Measurements from ENCODE around the gene PRSS21. TPM values are rescaled to one million over a fixed set of nuclear protein-coding genes. Genes with fewer than 3 reads are reported as not detected.

PRSS21 gene
- total RNA-seq, 3 donors from 2014 or later = 2.9 to 4.9 TPM; not detected in 1

DNA sequence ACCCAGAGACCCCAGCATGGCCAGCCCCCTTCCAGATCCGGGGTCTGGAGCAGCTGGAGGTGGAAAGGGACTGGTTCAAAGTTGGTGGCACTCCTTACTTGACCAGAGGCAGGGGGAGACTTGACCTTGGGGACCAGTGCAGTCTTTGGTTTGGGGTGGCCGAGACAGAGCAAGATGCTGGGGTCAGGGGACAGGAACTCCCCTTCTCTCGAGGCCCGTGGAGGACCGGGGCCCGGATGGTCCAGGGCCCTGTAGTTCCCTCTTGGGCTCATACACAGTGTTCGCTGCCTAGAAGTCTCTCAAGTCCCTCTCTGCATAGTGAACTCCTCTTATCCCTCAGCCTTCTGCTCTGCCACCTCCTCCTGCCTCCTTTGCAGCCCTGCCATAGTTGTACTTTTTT lies 29.1 kb upstream of the PRSS21 start:
- Histone ChIP-seq H3K4me3 (no peak overlapping the region), H3K4me1 (peaks cover 0 to 6% of the 10 kb centered on the region in 2 donors), H3K27ac (no peak overlapping the region), H3K9me3 (no peaks in the 10 kb centered on the region), H3K27me3 (peaks cover 2 to 40% of the 10 kb centered on the region in 2 donors), H3K36me3 (no peaks in the 10 kb centered on the region)
- TF ChIP-seq POLR2AphosphoS5 (IDR thresholded peaks at IDR 0.05) (no peak), POLR2A (IDR thresholded peaks at IDR 0.05) (no peak), CTCF (IDR thresholded peaks at IDR 0.05) (no peak)
- DNase-seq (ENCODE audit: low spot score in 2 of 2) = no peak
- intact Hi-C loops (cut with DNase I; ENCODE audit: low total_unique reads) = loop anchor here (1.0 kb wide), 1 partner anchor 10 kb away; no protein-coding TSS in a partner anchor

DNA sequence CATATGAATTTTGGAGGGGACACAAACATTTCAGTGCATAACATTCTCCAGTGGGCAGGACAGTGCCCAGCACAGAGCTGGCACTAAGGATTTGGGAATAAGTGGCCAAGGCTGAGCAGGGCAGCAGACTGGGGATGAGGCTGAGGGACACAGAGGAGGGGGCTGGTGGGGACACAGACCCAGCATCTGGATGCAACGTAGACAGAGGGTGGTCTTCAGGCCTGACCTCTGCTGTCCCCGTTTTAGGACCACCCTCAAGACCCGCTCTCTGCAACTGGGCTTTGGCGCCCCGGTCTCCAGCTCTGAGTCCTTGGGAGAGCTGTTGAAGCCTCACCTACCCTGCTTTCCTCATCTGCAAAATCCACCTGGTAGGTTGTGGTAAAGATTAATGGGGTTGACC lies 26.4 kb upstream of the PRSS21 start:
- H3K4me3 ChIP-seq = no peak overlapping the region
- H3K4me1 ChIP-seq = no peaks in the 10 kb centered on the region
- no peak overlapping the region for H3K27ac ChIP-seq
- peaks cover 1 to 34% of the 10 kb centered on the region in 2 donors for H3K27me3 ChIP-seq
- no peak for DNase-seq (ENCODE audit: low spot score in 2 of 2)
- intact Hi-C loops (cut with DNase I; ENCODE audit: low total_unique reads) = no loop called here
- no peaks in the 10 kb centered on the region for H3K9me3 ChIP-seq
- TF ChIP-seq CTCF (IDR thresholded peaks at IDR 0.05) (no peak), POLR2AphosphoS5 (IDR thresholded peaks at IDR 0.05) (no peak), POLR2A (IDR thresholded peaks at IDR 0.05) (no peak)
- no peaks in the 10 kb centered on the region for H3K36me3 ChIP-seq

GRCh38 chr16:2791174-2791573 lies 25.9 kb upstream of the PRSS21 start:
- DNase-seq (ENCODE audit: low spot score in 2 of 2) = no peak
- no peak overlapping the region for H3K27ac ChIP-seq

GRCh38 chr16:2792940-2793339 lies 24.1 kb upstream of the PRSS21 start:
- H3K36me3 ChIP-seq = no peaks in the 10 kb centered on the region
- TF ChIP-seq POLR2A (IDR thresholded peaks at IDR 0.05) = no peak
- no peak for TF ChIP-seq POLR2AphosphoS5 (IDR thresholded peaks at IDR 0.05)
- TF ChIP-seq CTCF (IDR thresholded peaks at IDR 0.05) = no peak
- no peak overlapping the region for H3K4me3 ChIP-seq
- H3K27ac ChIP-seq = no peak overlapping the region
- H3K4me1 ChIP-seq = no peaks in the 10 kb centered on the region
- DNase-seq (ENCODE audit: low spot score in 2 of 2) = no peak
- intact Hi-C loops (cut with DNase I; ENCODE audit: low total_unique reads) = no loop called here
- no peaks in the 10 kb centered on the region for H3K9me3 ChIP-seq
- H3K27me3 ChIP-seq = peaks cover 0 to 17% of the 10 kb centered on the region in 2 donors

More at GRCh38 chr16:2791174-2791573, 25.9 kb upstream of the PRSS21 start:
- Histone ChIP-seq H3K27me3 (peaks cover 0 to 29% of the 10 kb centered on the region in 2 donors), H3K4me1 (no peaks in the 10 kb centered on the region), H3K4me3 (no peak overlapping the region), H3K9me3 (no peaks in the 10 kb centered on the region), H3K36me3 (no peaks in the 10 kb centered on the region)
- intact Hi-C loops (cut with DNase I; ENCODE audit: low total_unique reads) = no loop called here
- TF ChIP-seq POLR2A (IDR thresholded peaks at IDR 0.05) = no peak
- no peak for TF ChIP-seq POLR2AphosphoS5 (IDR thresholded peaks at IDR 0.05)
- TF ChIP-seq CTCF (IDR thresholded peaks at IDR 0.05) = no peak

- H3K9me3 ChIP-seq = no peaks in the 10 kb centered on the region
- no peaks in the 10 kb centered on the region for H3K36me3 ChIP-seq
- intact Hi-C loops (cut with DNase I; ENCODE audit: low total_unique reads) = no loop called here
- H3K27ac ChIP-seq = no peak overlapping the region
- H3K27me3 ChIP-seq = peaks cover 0 to 25% of the 10 kb centered on the region in 2 donors
- DNase-seq (ENCODE audit: low spot score in 2 of 2) = no peak
- H3K4me1 ChIP-seq = no peaks in the 10 kb centered on the region
- no peak overlapping the region for H3K4me3 ChIP-seq
- TF ChIP-seq POLR2A (IDR thresholded peaks at IDR 0.05) (no peak), CTCF (IDR thresholded peaks at IDR 0.05) (no peak), POLR2AphosphoS5 (IDR thresholded peaks at IDR 0.05) (no peak)
Observed at GRCh38 chr16:2795395-2796143, 21.5 kb upstream of the PRSS21 start.
